ENCODE results near the gene RAN. TPM values are rescaled to one million over a fixed set of nuclear protein-coding genes. Genes with fewer than 3 reads are reported as not detected.

Gene RAN
- total RNA-seq, 1 donor from 2014 or later, result 803 TPM

- no peak overlapping the region for H3K27ac Mint-ChIP-seq
- no peaks in the 10 kb centered on the region for H3K4me1 Mint-ChIP-seq (ENCODE audit: low read depth)
- peaks cover 11% of the 10 kb centered on the region for H3K27me3 Mint-ChIP-seq
- no peak overlapping the region for H3K4me3 Mint-ChIP-seq (ENCODE audit: low read depth)
- TF ChIP-seq CTCF (IDR thresholded peaks at IDR 0.05; ENCODE audit: unreplicated experiment), result no peak
- H3K36me3 Mint-ChIP-seq (ENCODE audit: insufficient read depth), result no peaks in the 10 kb centered on the region
- no peak for DNase-seq (ENCODE audit: low spot score, unreplicated experiment)
- H3K9me3 Mint-ChIP-seq (ENCODE audit: low read depth), result peaks cover 17% of the 10 kb centered on the region
These were observed 37.2 kb downstream of the RAN start for GRCh38 chr12:130909111-130909510.

GRCh38 chr12:130911193-130911592 is 39.3 kb downstream of the RAN start:
- no peaks in the 10 kb centered on the region for H3K36me3 Mint-ChIP-seq (ENCODE audit: insufficient read depth)
- peaks cover under 1% of the 10 kb centered on the region for H3K4me1 Mint-ChIP-seq (ENCODE audit: low read depth)
- no peak for DNase-seq (ENCODE audit: low spot score, unreplicated experiment)
- peaks cover 17% of the 10 kb centered on the region for H3K9me3 Mint-ChIP-seq (ENCODE audit: low read depth)
- H3K27me3 Mint-ChIP-seq, result peaks cover 9% of the 10 kb centered on the region
- H3K27ac Mint-ChIP-seq, result no peak overlapping the region
- no peak overlapping the region for H3K4me3 Mint-ChIP-seq (ENCODE audit: low read depth)
- no peak for TF ChIP-seq CTCF (IDR thresholded peaks at IDR 0.05; ENCODE audit: unreplicated experiment)

- H3K27ac Mint-ChIP-seq, result no peak overlapping the region
These were observed 40.1 kb downstream of the RAN start for GRCh38 chr12:130911933-130912332.

GRCh38 chr12:130916241-130916911 is 44.5 kb downstream of the RAN start:
- H3K9me3 Mint-ChIP-seq (ENCODE audit: low read depth), result peaks cover 11% of the 10 kb centered on the region
- peaks cover 23% of the 10 kb centered on the region for H3K27me3 Mint-ChIP-seq
- TF ChIP-seq CTCF (IDR thresholded peaks at IDR 0.05; ENCODE audit: unreplicated experiment), result peak; percentile 92
- peak overlapping the region; percentile 51 for H3K4me3 Mint-ChIP-seq (ENCODE audit: low read depth)
- H3K4me1 Mint-ChIP-seq (ENCODE audit: low read depth), result peaks cover 3% of the 10 kb centered on the region
- peak; percentile 29 for DNase-seq (ENCODE audit: low spot score, unreplicated experiment)
- H3K27ac Mint-ChIP-seq, result no peak overlapping the region
- no peaks in the 10 kb centered on the region for H3K36me3 Mint-ChIP-seq (ENCODE audit: insufficient read depth)

More at GRCh38 chr12:130911933-130912332, 40.1 kb downstream of the RAN start:
- DNase-seq (ENCODE audit: low spot score, unreplicated experiment), result no peak
- no peaks in the 10 kb centered on the region for H3K36me3 Mint-ChIP-seq (ENCODE audit: insufficient read depth)
- H3K27me3 Mint-ChIP-seq, result peaks cover 15% of the 10 kb centered on the region
- peaks cover 17% of the 10 kb centered on the region for H3K9me3 Mint-ChIP-seq (ENCODE audit: low read depth)
- no peak overlapping the region for H3K4me3 Mint-ChIP-seq (ENCODE audit: low read depth)
- no peak for TF ChIP-seq CTCF (IDR thresholded peaks at IDR 0.05; ENCODE audit: unreplicated experiment)
- peaks cover 3% of the 10 kb centered on the region for H3K4me1 Mint-ChIP-seq (ENCODE audit: low read depth)

- H3K27me3 Mint-ChIP-seq, result peaks cover 31% of the 10 kb centered on the region
- no peak overlapping the region for H3K4me3 Mint-ChIP-seq (ENCODE audit: low read depth)
- peaks cover 3% of the 10 kb centered on the region for H3K4me1 Mint-ChIP-seq (ENCODE audit: low read depth)
- no peak for TF ChIP-seq CTCF (IDR thresholded peaks at IDR 0.05; ENCODE audit: unreplicated experiment)
- no peak for DNase-seq (ENCODE audit: low spot score, unreplicated experiment)
- H3K36me3 Mint-ChIP-seq (ENCODE audit: insufficient read depth), result no peaks in the 10 kb centered on the region
- no peaks in the 10 kb centered on the region for H3K9me3 Mint-ChIP-seq (ENCODE audit: low read depth)
- H3K27ac Mint-ChIP-seq, result no peak overlapping the region
These were observed 45.7 kb downstream of the RAN start for GRCh38 chr12:130917607-130918006.
